A673 (cell line): ENCODE results near the gene UBE2R2. TPM values are rescaled to one million over a fixed set of nuclear protein-coding genes. Genes with fewer than 3 reads are reported as not detected.
A peak's percentile ranks its signal among the peaks of the same experiment; 100 is the strongest.

Experiments
- BruUV-seq: library from RNA; stranded (reverse); fragments of 400-500 nt; replicated peaks from 2 replicates; lab custom pipeline; 2021; lab: Mats Ljungman, UMichigan
- CTCF ChIA-PET: fragments of 300-600 bp; sonication (Branson Sonifier 250); formaldehyde crosslinking; loops from one replicate; lab custom pipeline; 2022; ENCODE audit warnings: antibody characterized with exemption; lab: Charles Lee
- POLR2A ChIA-PET: fragments of 300-600 bp; sonication (Branson Sonifier 250); formaldehyde crosslinking; loops from one replicate; lab custom pipeline; 2022; ENCODE audit warnings: antibody characterized with exemption; ENCODE audit not compliant: low non-redundant PET; lab: Charles Lee
- DNase-seq: peaks from one replicate; pipeline ENCODE4 v3.0.0-alpha.2; 2015; ENCODE audit warnings: low spot score
- H3K27ac ChIP-seq: fragments of 200-600 bp; sonication (generic); 2 replicates; pipeline ENCODE4 v1.5.1; 2016; ENCODE audit warnings: mixed run types, low read depth, mild to moderate bottlenecking, mixed read lengths, antibody characterized with exemption, low read length; ENCODE audit not compliant: poor library complexity, severe bottlenecking
- H3K27me3 ChIP-seq: fragments of 200-600 bp; sonication (generic); replicated peaks from 2 replicates; pipeline ENCODE4 v1.6.1; 2017; ENCODE audit warnings: mixed run types, low read depth, mild to moderate bottlenecking, mixed read lengths, antibody characterized with exemption, low read length; ENCODE audit not compliant: insufficient read depth, poor library complexity
- H3K36me3 ChIP-seq: fragments of 200-600 bp; sonication (generic); 2 replicates; pipeline ENCODE4 v1.6.1; 2016; ENCODE audit warnings: mixed run types, mild to moderate bottlenecking, mixed read lengths, antibody characterized with exemption, low read length; ENCODE audit not compliant: insufficient read depth, poor library complexity, severe bottlenecking
- H3K4me1 ChIP-seq: fragments of 200-600 bp; sonication (generic); 2 replicates; pipeline ENCODE4 v1.6.1; 2017; ENCODE audit warnings: mixed run types, mild to moderate bottlenecking, mixed read lengths, antibody characterized with exemption, low read length; ENCODE audit not compliant: insufficient read depth, poor library complexity, severe bottlenecking
- H3K4me3 ChIP-seq: fragments of 200-600 bp; sonication (generic); 2 replicates; pipeline ENCODE4 v1.5.1; 2016; ENCODE audit warnings: low read depth, mixed run types, mild to moderate bottlenecking, mixed read lengths, low read length; ENCODE audit not compliant: poor library complexity, severe bottlenecking
- H3K9me3 ChIP-seq: fragments of 200-600 bp; sonication (generic); 2 replicates; pipeline ENCODE4 v1.6.1; 2016; ENCODE audit warnings: mixed run types, low read depth, mild to moderate bottlenecking, mixed read lengths, antibody characterized with exemption, low read length; ENCODE audit not compliant: poor library complexity, severe bottlenecking
- CTCF ChIP-seq: fragments of 300-800, 200-600 bp; sonication (generic); conservative IDR thresholded peaks from 2 replicates; pipeline ENCODE4 v1.5.1; 2017; ENCODE audit warnings: low read depth, mild to moderate bottlenecking, antibody characterized with exemption, low read length, moderate library complexity, mixed read lengths
- EZH2 ChIP-seq: fragments of 200-600 bp; sonication (generic); IDR thresholded peaks from 2 replicates; pipeline ENCODE4 v1.6.1; 2017; ENCODE audit warnings: borderline replicate concordance, low read depth, mild to moderate bottlenecking, mixed read lengths, antibody characterized with exemption, low read length; ENCODE audit not compliant: poor library complexity, severe bottlenecking
- intact Hi-C: fragments of 100-400 bp; cut with micrococcal nuclease; formaldehyde crosslinking; loops from one replicate; pipeline ENCODE4 v1.10.0; 2022; ENCODE audit not compliant: unreplicated experiment
- total RNA-seq: library from RNA; stranded (reverse); gene quantifications from 2 replicates; pipeline ENCODE4 v1.2.3, GENCODE V29; 2021

The UBE2R2 gene
- total RNA-seq, 1 experiment from 2014 or later, result 49.2 TPM

- ChIA-PET POLR2A (no interaction called here), CTCF (no interaction called here)
- no TSS peak for BruUV-seq
- H3K9me3 ChIP-seq, result no peaks in the 10 kb centered on the region
- TF ChIP-seq EZH2, result no peak
- no peak for TF ChIP-seq CTCF
- no peak overlapping the region for H3K4me3 ChIP-seq
- H3K4me1 ChIP-seq, result peaks cover 14% of the 10 kb centered on the region
- no peak for DNase-seq
- no peaks in the 10 kb centered on the region for H3K36me3 ChIP-seq
- intact Hi-C loops, result no loop called here
- no peak overlapping the region for H3K27ac ChIP-seq
- no peaks in the 10 kb centered on the region for H3K27me3 ChIP-seq
Measured at GRCh38 chr9:33850677-33851076, 33.7 kb downstream of the UBE2R2 start.

- no peaks in the 10 kb centered on the region for H3K27me3 ChIP-seq
- H3K27ac ChIP-seq, result no peak overlapping the region
- H3K4me1 ChIP-seq, result peaks cover 14% of the 10 kb centered on the region
- H3K4me3 ChIP-seq, result no peak overlapping the region
- no peak for DNase-seq
- POLR2A ChIA-PET, result no interaction called here
- CTCF ChIA-PET, result no interaction called here
- H3K9me3 ChIP-seq, result no peaks in the 10 kb centered on the region
- no peak for TF ChIP-seq CTCF
- TF ChIP-seq EZH2, result no peak
- H3K36me3 ChIP-seq, result no peaks in the 10 kb centered on the region
- BruUV-seq, result no TSS peak
- intact Hi-C loops, result no loop called here
Measured at GRCh38 chr9:33851301-33851700, 34.3 kb downstream of the UBE2R2 start.

- Histone ChIP-seq H3K4me3 (no peak overlapping the region), H3K27me3 (no peaks in the 10 kb centered on the region), H3K36me3 (no peaks in the 10 kb centered on the region), H3K27ac (no peak overlapping the region), H3K9me3 (no peaks in the 10 kb centered on the region), H3K4me1 (peaks cover 9% of the 10 kb centered on the region)
- BruUV-seq, result no TSS peak
- CTCF ChIA-PET, result interaction anchor here (1.0 kb wide), 1 partner anchor 39 kb away, joined by 19 read pairs; no protein-coding TSS in a partner anchor
- DNase-seq, result peak; percentile 38
- POLR2A ChIA-PET, result no interaction called here
- TF ChIP-seq CTCF, result peak; percentile 43
- no peak for TF ChIP-seq EZH2
- intact Hi-C loops, result no loop called here
Measured at GRCh38 chr9:33852216-33852826, 35.4 kb downstream of the UBE2R2 start.
